Ureter (tissue), 1 donor: Measurements from ENCODE around the gene HOXA11. TPM values are rescaled to one million over a fixed set of nuclear protein-coding genes. Genes with fewer than 3 reads are reported as not detected.

Experiments
- DNase-seq: peaks from one replicate; pipeline ENCODE4 v3.0.0-alpha.2; 2020; ENCODE audit warnings: low spot score
- total RNA-seq: library from RNA; stranded (reverse); gene quantifications from one replicate; pipeline ENCODE4 v1.2.4, GENCODE V29; 2023
- donor health status: DM: yes; HTN: yes; CAD: no.

Gene HOXA11
- 16.6 TPM for total RNA-seq

DNA sequence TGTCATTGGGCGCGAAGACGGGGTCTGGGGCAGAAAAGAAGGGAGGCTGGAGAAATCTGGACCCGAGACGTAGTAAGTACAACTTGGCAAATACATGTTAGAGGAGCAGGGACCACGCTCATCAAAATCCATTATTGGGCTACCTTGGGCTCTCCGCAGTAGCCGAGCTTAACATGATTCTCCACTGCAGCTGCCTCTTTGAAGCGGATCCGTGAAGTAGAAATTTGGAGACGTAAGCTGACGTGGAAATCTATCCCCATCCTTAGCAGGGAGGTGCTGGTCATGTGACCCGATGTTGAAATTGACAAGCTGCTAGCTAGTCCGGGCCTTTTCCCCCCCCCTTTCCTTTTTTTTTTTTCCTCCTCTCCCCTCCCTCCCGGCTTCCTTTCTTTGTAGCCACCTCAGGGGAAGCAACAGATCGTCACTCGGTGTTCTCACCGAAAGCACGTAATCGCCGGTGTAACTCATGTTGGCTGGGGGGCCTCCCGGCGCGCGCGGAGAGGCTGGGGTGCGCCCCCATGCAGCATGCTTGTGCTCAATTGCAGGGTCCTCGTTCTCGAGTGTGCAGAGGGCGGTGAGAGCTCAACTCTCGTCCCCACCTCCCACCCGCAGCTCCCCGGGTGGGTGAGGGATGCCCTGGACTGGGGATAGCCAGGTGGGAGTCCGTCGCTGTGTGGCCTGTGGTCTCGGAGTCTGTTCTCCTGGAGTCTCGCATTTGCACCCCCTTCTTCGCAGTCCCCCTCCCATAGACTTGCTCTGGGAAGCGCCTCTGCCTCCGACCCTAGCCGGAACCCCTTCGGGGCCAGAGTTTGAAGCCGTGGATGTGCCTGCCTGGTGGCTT is at the start of gene HOXA11:
TSS of gene HOXA11 (minus strand) at position 220 of the 841 bp plus-strand sequence. CDS start at position 132, 88 bp downstream.
- DNase-seq = peak; percentile 84

- DNase-seq = no peak
Measured at GRCh38 chr7:27229448-27229847, 44.4 kb upstream of the HOXA11 start.

DNA sequence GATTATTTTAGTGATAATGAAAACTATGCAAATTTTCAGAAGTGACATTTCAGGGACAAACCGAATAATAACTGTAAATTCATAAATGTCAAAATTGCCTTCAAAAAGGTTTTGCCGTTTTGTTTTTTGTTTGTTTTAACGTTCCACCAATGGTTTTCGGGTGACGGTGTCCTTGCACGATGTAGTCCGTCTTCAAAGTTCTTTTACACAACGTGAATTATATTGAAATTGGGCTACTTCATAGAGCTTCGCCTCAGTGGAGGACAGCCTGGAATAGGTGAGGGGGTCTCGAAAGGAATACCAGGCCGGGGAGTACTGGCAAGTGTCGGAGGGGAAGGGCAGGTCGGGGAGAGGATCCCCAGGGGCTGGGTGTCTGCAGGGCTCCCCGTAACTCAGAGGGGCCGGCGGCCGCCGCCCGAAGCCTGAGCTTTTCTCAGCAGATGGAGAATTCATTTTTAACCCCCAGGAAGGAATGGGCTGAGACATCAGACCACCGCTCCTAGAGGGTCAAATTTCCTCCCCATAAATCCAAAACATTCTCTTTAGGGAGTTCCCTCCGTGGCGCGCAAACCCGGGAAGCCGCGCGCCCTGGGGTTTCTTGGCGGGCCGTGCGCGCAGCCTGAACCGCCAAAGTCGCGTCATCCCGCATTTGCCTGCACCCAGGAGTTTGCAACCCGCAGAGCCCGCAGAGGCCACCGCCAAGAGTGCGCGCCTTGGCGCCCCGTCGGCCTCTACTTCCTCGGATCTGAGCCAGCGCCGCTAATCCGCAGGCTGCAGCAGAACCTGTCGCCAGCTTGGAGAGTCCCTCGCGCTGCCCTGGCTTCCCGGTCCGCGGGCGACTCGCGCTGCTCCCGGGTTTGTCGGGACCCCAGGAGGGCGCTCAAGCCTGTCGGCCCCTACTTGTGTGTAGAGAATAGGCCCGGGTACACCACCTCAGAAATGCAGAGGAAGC is 40.2 kb upstream of the HOXA11 start:
- no peak for DNase-seq

- DNase-seq = no peak
Measured at GRCh38 chr7:27223941-27224575, 39.0 kb upstream of the HOXA11 start.

GRCh38 chr7:27221201-27221797 is 36.3 kb upstream of the HOXA11 start:
- DNase-seq = no peak

DNA sequence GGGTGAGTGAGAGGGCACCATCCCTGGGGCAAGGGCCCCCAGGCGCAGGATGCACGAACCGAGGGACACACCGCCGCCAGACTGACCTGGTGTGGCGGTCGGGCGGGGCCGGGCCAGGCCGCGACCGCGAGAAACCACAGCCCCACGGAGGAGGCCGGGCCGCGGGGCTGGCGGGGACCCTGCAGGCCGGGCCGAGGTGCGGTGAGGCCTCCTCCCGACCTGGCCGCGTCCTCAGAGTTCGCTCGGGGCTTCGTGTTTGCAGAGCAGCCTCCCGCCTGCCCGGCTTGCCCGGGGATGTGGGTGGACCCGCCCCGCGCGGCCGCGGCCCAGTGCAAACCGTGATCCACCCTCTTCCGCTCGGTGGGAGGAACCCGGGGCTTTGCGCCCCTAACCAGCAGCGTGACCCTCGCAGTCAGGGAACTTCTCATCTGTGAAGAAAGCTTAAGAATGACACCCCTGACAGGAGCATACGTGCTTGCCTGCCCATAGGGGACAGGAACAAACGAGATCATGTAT is 35.5 kb upstream of the HOXA11 start:
- DNase-seq = no peak

DNA sequence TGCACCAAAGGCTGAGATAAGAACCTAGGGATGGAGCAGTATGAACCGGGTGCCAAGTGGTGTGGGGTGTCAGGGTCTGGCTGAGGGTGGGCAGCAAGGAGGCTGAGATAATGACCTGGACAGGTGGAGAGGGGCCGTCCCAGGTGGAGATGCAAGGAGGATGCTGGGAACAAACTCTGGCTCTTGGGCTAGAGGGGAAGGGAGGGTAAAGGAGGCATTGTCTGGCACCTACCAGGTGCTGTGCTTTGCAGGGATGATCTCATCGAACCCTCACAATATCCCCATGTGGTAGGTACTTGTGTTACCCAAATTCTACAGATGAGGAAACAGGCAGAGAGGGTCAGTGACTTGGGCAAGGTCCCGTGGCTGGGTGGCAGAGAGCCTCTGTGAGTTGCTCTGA is 34.8 kb upstream of the HOXA11 start:
- no peak for DNase-seq

DNA sequence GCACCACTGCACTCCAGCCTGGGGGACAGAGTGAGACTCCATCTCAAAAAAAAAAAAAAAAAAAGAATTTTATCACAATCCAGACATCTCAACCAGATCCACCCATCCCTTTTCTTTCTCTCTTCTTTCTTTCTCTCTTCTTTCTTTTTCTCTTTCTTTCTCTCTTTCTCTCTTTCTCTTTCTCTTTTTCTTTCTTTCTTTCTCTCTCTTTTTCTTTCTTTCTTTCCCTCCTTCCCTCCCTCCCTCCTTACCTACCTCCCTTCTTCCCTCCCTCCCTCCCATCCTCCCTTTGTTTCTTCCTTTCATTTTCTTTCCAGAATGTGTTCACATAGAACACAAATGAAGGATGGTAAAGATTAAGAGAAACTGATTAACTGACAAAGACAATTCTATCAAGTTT is 32.9 kb upstream of the HOXA11 start:
- DNase-seq = no peak

DNA sequence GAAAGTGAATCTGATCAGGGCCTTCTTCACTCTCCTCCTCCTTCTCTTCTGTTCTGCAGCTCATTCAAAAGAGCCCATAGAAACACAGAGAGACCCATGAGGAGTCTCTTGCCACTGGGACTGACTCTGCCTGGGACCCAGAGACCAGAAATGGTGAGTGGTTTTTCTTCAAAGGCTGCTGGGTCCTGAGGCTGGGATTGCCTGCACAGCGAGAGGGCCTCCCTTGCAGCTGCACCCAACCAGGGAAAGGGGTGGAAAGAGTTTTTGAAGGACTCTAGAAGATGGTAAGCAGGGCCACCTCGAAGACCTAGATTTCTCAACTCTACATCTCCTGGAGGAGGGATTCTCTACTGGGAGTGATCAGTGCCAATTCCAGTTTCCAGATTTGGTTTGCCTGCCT is 30.3 kb upstream of the HOXA11 start:
- DNase-seq = no peak

- DNase-seq = no peak
Measured at GRCh38 chr7:27214239-27214950, 29.4 kb upstream of the HOXA11 start.

DNA sequence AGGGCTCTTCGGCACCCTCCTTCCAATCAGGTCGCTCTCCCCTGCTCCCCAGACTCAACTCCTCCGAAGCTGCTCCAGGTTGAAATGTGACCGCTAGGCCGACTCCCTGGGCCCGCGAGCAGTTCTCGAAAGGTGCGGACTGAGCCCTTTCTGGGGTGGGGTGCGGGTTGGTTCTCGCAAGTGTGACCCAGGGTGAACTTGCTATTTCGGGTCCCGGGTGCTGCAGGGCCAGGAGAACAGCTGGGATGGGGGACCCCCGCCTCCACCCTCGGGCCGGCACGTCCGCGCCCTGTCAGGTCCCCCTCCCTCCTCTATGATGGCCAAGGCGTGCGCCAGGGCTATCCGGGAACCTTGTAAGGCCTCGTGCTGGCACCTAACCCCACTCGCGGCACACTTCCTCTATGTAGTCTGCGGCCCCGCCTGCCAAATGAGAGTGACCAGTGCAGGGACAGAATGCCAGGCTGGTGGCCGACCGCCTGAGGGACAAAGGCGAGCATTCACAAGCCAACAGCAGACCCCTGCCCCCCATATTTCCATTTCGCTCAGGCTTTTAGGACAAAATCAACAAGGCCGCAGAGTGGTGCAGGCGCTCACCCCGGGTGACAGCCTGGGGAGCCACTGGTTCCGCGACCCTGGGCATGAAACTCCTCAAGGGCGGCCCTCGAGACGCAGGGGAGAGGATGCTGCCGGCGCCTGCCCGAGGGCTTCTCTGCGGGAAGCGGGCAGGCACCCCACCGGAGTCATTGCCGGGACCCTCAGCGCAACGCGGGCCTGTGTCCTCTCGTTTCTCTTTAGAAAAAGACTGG is 28.6 kb upstream of the HOXA11 start:
- no peak for DNase-seq

GRCh38 chr7:27212497-27213432 is 27.7 kb upstream of the HOXA11 start:
- DNase-seq = no peak

DNA sequence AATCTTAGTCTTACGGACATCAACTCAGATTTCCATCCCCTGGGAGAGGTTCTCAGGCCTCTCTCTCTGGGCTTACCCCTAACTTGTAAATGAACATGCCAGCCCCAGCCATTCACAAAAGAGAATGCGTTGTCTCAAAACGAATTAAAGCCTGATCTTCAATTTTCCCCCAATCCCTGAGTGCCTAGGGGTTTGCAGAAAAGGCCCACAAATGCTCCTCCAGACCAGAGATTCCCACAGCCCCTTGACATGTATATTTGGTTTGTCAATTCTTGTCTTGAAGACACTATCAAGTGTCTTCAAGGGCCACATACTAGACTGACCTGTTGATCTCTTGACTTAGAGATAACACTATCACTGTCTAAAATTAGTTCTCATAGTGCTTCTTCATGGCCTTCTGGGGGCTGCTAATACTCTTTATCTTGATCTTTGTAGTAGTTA is 26.8 kb upstream of the HOXA11 start:
- DNase-seq = no peak

- DNase-seq = no peak
Measured at GRCh38 chr7:27211084-27211446, 26.0 kb upstream of the HOXA11 start.

GRCh38 chr7:27210441-27211083 is 25.5 kb upstream of the HOXA11 start:
- DNase-seq = no peak

GRCh38 chr7:27209933-27210440 is 25.0 kb upstream of the HOXA11 start:
- DNase-seq = no peak

- DNase-seq = no peak
Measured at GRCh38 chr7:27208998-27209397, 24.0 kb upstream of the HOXA11 start.

- no peak for DNase-seq
Measured at GRCh38 chr7:27207348-27207985, 22.4 kb upstream of the HOXA11 start.
